Endometrial microvascular endothelial cells (primary cell): ENCODE data around the gene TXNIP. TPM values are rescaled to one million over a fixed set of nuclear protein-coding genes. Genes with fewer than 3 reads are reported as not detected.

ENCODE experiments used
- in situ Hi-C: cut with HindIII; loops from 2 replicates; pipeline ENCODE4 v1.10.0; 2017; ENCODE audit warnings: low sequenced_read_pairs, low pct_unique_long_range_greater_than_20kb; ENCODE audit errors: inconsistent ontology term
- total RNA-seq: library from RNA; depleted of rRNA; stranded (reverse); fragments of >200 nt; gene quantifications from one replicate; pipeline ENCODE4 v1.2.3, GENCODE V29; 2015; ENCODE audit errors: inconsistent ontology term

The TXNIP gene
- total RNA-seq, 1 donor from 2014 or later: 60.7 TPM

DNA sequence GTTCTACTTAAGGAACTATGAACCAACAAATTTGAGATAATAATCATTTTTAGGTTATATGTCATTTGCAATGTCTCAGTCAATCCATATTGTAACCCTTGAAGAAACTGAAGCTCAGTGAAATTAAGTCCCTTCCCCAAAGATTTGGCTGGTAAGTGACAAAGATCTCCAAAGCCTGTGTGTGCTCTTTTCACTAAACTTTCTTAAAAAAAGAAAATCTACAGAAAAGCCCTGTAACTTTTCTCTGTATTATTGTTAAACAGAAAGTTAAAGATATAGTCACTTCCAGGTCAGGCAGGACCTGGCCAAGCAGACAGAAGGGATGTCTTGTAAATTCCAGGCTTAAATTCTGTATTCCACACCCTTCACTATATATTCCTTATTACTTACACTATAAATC lies 40.0 kb downstream of the TXNIP start:
- in situ Hi-C loops: no loop called here

DNA sequence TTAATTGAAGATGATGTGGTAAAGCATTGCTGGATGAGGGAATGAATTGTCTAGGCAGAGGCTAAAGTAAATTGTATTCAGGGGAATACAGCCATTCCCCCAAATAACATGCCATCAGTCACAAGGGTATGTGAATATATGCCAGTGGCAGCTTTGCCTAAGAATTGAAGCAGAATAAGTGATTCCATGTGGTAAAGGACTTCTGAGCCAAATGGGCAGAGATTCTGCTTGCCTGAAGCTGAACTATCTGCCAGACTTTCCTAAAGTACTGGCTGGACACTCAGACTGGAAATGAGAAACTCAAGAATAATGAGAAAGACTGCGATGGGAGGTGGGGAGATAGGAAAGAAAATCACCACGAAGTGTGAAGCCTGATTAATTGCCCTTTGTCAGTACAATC lies 40.9 kb downstream of the TXNIP start:
- in situ Hi-C loops: no loop called here

DNA sequence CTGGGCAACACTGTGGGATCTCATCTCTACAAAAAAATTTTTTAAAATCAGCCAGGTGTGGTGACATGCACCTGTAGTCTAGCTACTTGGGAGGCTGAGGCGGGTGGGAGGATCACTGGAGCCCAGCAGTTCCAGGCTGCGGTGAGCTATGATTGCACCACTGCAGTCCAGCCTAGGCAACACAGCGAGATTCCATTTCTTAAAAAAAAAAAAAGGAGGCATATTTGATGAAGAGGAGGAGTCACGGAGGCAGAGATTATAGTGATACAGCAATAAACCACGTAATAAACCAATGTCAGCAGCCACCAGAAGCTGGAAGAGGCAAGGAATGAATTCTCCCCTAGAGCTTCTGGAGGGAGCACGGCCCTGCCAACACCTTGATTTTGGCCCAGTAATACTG lies 42.5 kb downstream of the TXNIP start:
- in situ Hi-C loops: no loop called here

DNA sequence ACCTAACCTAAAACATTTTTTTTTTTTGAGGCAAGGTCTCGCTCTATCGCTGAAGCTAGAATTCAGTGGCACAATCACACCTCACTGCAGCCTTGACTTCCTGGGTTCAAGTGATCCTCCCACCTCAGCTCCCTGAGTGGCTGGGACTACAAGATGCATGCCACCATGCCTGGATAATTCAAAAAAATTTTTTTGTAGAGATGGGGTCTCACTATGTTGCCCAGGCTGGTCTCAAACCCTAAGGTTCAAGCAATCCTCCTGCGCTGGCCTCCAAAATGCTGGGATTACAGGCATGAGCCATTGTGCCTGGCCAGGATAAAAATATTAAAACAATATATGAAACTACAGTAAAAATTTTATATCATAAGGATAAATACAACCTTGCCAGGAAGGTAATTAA lies 43.5 kb downstream of the TXNIP start:
- in situ Hi-C loops: no loop called here

DNA sequence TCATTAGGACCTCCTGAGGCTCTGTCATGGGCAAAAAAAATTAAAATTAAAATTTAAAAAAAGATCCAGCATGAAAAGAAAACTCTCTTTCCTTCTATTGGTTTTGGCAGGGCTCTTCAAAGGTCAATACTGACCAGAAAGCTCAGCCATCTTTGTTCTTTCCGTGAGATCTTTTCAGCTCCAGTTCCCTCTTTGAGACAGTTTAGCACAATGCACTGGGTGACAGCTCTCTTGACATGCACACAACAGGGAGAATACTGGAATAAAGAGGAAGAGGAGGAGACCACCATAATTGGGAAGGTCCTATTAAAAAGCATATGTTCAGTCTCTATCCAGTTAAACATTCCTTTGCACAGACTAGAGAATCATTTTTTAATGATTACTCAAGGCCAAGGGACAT lies 44.9 kb downstream of the TXNIP start:
- in situ Hi-C loops: no loop called here

DNA sequence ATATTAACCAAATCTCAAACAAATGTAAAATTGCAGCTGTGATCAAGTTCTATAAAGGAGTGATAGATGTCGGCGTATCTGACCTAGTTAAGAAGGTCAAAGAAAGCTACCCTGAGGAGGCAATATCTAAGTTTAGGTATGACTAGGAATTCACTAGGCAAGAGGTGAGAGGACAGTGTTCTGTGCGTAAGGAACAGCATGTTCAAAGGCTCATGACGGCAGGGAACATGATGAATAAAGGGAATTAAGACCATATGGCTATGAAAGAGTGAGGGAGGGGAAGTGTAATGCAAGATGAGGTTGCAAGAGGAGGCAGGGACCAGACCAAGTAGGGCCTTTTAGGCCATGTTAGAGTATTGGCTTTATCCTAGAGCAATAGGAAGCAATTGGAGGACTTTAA lies 47.2 kb downstream of the TXNIP start:
- in situ Hi-C loops: no loop called here

DNA sequence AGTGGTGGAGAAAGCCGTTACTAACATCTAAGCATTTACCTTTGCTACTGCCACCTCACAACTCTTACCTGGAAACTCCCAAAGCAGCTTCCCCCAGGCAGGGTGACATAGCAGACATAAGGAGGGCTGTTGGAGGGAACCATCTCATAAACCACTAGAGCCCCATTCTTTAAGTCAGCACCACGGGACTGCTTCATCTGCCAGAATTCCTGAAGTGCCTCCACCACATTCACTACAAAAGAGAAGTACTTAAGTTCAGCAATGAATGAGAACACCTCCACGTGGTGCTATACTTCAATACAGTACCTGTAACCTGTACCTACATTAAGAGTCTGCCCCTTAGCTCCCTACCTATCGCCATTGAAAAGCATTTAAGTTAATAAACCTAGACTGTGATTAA lies 48.8 kb downstream of the TXNIP start:
- in situ Hi-C loops: no loop called here

DNA sequence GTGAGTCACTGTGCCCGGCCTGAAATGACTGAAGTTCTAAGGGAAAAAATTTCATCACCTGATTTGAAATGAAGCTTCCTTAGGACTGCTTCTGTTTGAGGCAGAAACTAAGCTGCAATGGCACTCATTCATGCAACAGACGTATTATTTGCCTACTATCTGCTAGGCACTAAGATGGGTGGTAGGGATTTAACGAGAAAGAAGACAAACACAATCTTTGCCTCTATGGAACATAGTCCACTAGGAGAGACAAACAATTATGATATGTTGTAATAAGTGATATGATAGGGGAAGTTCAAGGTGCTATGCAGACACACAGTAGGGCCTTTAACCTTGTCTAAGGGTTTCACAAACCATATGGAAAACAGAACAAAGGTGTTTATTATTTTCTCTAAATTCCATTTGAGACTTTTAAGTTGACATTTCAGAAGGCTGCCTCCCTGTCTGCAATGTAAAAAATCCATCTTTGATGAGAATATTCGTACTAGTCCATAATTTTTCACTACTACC lies 49.8 kb downstream of the TXNIP start:
- in situ Hi-C loops: no loop called here

DNA sequence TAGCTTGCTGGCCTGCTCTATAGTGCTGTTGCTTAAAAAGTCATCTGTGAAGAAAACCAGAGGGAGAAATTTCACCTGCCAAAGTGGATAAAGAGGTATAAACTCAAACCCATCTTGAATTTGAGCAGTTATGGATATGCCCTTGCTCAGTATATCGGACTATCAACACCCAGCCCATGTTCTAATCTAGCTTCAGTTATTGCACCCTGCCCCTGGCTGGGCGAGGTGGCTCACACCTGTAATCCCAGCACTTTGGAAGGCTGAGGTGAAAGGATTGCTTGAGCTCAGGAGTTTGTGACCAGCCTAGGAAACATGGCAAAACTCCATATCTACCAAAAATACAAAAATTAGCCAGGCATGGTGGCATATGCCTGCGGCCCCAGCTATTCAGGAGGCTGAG lies 51.8 kb downstream of the TXNIP start:
- in situ Hi-C loops: no loop called here

DNA sequence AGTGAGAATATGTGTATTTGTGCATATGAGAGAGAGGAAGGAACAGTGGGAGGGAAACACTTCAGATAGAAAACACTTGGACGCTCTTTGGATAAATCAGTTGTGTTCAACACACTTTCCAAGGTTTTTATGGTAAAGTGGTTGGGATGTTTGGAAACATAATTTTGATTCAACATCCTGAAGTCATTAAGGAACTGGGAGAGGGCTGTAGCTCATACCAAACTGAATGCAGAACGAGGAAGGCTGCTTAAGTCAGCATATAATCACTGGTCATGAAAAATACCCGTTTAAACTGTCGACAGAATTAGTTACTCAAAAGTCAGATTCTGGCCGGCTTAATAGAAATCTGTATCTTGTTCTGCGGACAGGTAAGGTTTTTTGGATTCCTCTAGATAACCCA lies 53.5 kb downstream of the TXNIP start:
- in situ Hi-C loops: no loop called here

Other genes starting within 250 kb of the TXNIP start
- gene RNF115, start 172.5 kb downstream of the TXNIP start, total RNA-seq: 13.0 TPM
- gene POLR3C, start 172.4 kb downstream of the TXNIP start, total RNA-seq: 30.4 TPM
- 5.4 TPM for gene NUDT17, start 150.9 kb downstream of the TXNIP start, total RNA-seq
- gene PIAS3, start 137.5 kb downstream of the TXNIP start, total RNA-seq: 40.0 TPM
- 0.93 TPM for gene ANKRD35, start 110.7 kb downstream of the TXNIP start, total RNA-seq
- gene ITGA10, start 86.5 kb downstream of the TXNIP start, total RNA-seq: 5.0 TPM
- 39.3 TPM for gene PEX11B, start 77.9 kb downstream of the TXNIP start, total RNA-seq
- gene RBM8A, start 69.1 kb downstream of the TXNIP start, total RNA-seq: 224 TPM
- 46.2 TPM for gene LIX1L, start 38.6 kb downstream of the TXNIP start, total RNA-seq
- 0.46 TPM for gene ANKRD34A, start 32.0 kb downstream of the TXNIP start, total RNA-seq
- gene POLR3GL, start 31.9 kb downstream of the TXNIP start, total RNA-seq: 11.2 TPM
- not detected for gene HJV, start 25.2 kb upstream of the TXNIP start, total RNA-seq
- gene NBPF10, start 148.2 kb upstream of the TXNIP start, total RNA-seq: under 0.01 TPM
- 3.1 TPM for gene NOTCH2NLA, start 232.4 kb upstream of the TXNIP start, total RNA-seq